DMS153 treated with DMSO at 0.1 percent for 48 hours (cell line): ENCODE results near the gene ZFAND3.

Source experiments
- DNase-seq: peaks from one replicate; lab custom pipeline; 2025; ENCODE audit not compliant: unreplicated experiment; lab: John Stamatoyannopoulos, UW

ZFAND3 gene

DNA sequence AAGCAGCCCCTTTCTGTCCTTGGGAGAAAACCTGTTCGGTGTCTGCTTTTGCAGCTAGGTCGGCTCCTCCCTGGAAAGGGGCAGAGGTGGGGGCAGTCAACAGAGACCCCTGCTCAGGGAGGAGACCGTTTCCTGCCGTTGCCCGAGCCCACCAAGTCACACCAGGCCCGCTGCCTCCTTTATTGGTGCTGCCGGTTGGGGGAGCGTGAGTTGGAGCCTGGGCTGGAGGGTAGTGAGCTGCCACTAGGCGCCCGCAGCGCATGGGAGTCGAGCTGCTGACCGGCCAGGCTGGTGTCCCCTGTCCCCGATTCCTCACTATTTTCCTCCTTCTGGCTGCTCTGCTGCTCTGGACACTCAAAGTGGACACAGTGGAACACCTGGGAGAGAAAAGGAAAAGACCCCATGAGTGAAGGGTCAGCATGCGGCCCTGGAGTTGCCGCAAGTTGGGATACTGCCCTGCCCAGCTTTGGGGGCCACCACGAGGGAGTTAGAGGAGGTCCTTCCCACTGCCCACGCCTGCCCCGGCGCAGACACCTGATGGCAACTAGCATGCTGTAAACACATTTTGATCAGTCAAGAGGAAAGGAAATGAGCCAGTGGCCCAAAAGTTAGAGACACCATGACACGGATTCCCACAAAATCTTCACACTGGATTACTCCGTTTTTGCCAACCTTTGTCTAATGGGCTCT is 355.4 kb downstream of the ZFAND3 start:
- no peak for DNase-seq

DNA sequence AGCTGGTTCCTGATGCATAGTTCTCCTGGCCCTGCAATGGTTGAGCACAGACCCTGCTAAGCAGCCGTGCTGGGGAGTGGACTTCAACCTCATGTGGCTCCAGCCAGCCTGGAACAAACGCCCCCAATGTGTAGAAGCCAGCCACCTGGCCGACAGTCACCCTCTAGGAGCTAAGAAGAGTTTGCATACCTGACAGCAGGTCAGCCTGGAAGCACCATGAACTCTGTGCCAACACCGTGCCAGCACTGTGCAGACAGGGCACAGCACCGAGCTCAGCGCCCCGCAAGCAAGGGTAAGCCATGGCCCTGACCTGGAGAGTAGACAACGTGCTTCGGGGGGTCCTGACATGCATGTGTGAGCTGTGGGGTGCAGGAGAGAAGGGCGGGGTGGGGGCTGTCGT is 356.3 kb downstream of the ZFAND3 start:
- DNase-seq, result no peak

DNA sequence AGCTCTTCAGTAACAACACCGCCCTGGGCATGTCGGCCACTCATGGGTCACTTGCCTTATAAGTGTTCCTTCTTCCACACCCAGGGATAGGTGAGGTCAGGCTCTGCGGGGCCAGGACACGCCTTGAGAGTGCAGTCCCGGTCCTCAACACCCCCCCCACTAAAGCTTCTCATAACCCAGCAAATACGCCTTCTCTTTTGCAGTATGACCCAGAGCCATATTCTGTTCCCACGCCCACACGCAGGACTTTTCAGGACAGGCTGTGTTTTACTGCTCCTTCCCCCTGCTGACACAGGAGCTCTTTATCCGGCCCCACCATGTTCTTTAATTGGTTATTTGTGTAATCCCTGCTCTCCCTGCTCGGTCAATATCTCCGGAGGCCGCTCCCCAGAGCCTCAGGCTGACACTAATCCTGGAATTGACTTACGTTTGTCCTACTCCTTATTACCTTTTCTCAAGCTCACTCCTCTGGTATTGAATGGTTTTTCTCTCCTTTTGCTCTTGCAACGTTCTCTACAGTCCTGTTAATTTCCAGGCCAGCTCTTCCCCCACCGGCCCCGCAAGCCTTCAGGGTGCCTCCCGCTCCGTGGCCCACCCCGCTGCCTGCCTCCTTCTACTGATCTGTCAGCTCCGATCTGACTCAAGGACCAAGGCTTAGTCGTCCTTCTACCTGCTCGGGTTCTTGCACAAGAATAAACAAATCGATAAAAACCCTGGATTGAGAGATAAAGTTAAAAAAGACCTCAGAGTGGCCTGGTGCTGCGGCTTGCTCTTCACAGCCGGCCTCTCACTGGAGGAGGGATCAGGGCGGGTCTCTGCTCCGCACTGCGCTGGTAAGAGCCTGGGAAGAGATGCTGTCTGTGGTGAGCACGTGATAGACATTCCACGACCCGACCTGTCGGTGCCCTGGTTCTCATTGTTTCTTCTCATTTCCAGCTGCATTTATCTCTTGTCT is 357.5 kb downstream of the ZFAND3 start:
- no peak for DNase-seq

DNA sequence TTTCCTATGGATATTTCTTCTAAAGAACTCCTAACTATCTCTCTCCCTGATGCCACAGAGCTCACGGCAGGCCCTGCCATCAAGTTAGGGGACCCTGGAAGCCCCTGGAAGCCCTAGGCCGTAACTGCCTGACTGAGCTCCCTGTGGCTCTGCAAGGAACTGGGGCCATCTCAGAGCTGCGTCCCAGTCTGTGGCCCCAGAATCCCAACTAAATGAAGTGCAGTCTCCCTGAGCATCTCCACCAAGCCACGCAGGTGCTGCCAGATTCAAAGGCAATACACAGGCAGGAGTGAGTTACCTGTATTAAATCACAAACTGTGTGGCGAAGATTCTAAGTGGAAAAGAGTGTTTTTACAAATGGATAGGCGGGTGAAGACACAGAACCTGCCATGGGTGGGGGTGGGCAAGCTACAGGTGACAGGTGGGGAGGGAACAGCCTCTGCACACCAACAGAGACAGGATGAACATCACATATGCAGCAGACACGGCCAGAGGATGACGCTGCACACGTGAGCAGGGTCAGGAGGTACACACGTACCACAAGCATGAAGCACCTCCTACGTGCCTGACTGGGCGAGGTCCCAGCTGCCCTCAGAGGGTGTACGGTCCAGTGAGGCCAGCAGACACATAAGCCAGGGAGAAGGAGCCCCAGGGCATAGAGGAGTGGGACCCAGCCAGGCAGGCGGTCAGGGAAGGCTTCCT is 358.5 kb downstream of the ZFAND3 start:
- no peak for DNase-seq

DNA sequence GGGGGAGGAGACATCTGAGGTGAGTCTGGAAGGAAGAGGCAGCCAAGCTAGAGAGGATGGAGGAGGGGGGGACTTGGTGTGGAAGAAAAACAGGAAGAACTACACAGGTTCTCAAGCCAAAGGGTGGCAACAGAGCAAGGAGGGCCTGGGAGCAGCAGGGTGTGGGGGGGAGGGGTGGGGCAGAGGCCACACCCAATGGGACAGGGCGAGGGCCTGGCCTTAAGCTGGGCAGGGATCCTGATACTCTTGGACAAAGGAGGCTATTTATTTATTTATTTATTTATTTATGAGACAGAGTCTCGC is 359.0 kb downstream of the ZFAND3 start:
- no peak for DNase-seq

DNA sequence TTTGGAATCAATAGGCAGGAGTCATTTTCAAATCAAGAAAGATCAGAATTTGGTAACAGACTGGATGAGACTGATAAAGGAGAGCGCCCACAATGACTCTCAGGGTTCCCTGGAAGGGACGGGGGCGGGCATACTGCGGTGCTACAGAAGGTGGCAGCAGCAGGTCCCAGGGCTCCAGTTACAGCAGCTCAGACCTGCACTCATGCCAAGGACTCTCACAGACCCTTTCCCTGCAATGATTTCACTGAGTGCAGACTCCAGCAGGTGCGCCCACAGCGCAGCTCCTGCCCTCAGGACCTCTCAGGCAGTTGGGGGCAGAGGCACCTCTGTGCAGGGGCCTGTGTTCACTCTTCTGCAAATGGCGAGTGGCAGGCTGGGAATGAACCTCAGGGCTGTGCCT is 359.8 kb downstream of the ZFAND3 start:
- no peak for DNase-seq

DNA sequence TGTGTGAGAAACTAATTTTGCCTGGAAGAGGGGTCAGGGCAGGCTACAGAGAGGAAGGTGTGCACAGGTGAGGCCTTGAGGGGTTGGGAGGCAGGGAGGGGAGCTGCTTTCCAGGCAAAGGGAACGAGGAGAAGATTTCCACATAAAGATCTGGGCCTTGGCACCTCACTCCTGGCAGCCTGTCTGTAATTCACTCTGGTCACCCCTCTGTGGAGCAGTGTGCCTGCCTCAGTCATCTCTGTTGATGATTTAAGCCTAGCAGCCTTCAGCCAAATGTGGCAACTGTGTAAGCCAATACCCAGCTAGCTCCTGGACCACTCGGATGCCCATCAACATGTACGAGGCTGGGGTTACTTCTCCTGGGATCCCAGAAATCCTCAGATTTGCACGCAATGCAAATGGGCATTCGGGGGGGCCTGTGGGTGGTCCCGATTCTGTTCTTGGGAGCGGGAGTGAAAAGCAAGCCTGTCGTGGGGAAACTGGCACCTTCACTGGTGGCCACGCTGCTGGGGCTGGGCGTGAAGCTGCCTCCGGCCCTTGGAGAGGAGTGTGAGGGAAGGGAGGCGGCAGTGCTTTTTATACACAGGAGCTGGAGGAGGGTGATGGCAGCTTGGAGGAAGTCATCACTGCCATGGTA is 360.4 kb downstream of the ZFAND3 start:
- no peak for DNase-seq

DNA sequence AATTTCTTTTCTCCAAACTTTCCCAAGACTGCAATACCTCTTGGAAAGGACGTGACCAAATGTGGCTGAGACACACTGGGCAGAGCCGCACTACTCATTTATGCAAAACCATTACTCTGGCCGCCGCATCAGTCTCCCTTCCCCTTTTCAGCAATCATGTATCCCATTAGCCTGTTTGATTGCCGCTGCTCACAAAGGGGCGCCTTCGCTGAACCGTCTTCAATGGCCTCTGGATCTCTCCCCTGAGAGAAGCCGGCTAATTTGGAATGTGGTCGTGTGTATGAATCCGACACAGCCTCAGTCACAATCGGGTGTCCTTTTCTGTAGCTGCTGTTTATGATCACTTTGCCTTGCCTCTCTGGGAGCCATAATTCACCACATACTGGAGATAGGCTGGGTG is 361.1 kb downstream of the ZFAND3 start:
- no peak for DNase-seq

DNA sequence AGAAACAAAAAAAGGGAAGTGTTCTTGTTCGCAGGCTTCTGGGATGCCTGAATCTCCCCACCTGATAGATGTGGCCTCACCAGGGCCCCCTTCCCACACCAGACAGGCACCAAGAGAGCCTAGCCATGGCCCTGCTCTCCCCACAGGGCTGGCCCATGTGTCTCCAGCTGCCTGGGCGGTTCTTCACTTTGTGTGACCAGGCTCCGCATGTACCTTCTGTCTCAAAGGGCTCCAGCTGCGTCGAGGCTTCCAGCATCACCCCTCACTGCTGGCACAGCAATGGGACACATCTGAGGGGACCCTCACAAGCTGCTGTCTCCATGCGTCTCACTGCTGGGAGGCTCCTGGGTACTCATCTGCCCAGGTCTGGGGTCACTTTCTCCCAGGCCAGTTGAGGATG is 362.9 kb downstream of the ZFAND3 start:
- DNase-seq, result no peak

DNA sequence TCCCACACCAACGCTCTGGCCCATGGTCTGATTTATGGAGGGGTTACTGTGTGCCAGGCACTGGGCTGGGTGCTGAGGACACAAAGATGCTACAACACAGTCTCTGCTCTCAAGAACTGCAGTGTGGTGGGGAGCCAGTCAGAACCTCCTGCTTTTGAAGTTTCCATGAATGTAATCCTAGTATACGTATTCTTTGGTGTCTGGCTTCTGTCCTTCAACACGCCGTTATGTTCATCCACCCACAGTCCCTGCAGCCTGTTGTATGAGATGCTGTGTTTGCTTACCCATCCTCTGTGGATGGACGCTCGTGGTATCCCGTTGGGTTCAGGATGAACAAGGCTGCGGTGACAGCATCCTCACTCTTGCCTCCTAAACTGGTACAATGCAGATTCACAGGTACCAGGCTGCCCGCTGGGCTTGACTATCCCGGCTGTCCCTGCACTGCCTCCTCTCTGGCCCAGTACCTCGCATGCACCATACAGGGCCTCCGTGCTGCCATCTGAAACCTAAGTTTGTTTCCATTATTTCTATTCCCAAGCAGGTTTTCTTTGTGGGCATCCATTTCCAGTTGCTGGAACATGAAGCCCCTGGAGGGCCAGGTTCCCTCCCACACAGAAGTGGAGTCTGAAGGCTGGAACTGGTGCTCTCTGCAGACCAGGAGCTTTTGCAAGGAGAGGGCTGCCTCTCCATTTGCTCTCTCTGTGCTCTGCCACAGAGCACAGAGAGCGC is 364.5 kb downstream of the ZFAND3 start:
- DNase-seq, result no peak

DNA sequence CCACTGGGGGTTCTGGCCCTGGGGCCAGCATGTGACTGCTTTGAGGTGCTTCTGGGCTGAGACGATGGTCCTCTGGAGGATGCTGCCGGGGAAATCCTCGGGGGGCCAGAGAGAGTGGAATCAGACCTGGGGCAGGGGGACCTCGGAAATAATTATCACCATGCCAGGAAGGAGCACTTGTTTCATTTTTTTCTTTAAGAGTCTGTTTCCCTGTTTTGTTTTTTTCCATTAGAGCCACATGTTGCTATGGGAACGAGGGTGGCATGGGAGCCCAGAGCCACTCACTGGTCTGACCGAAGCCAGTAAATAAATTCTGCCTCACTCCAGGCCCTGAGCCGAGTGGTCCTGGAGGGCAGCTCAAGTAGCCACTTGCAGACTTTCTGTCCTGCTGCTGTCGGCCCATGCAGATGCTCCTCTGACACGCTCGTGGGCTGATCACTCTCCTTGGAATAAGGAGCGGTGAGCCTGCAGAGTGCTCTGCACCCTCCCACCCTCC is 365.1 kb downstream of the ZFAND3 start:
- no peak for DNase-seq

DNA sequence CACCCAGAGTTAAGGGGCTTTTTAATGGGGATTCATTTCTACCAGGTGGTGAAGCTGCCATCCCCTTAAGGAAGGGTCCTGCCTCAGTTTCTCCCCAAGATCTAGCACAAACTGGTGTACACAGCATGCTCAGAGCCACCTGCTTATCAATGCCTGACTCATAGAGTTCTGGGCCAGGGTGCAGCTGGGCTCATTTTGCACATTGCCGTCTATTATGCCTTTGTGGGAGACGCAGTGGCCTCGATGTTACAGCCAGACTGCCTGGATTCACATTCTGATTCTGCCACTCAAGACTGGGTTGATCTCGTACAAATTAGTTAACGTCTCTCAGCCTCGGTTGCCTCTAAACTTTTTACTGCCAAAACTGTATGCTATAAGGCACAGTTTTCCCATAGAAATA is 365.7 kb downstream of the ZFAND3 start:
- no peak for DNase-seq

DNA sequence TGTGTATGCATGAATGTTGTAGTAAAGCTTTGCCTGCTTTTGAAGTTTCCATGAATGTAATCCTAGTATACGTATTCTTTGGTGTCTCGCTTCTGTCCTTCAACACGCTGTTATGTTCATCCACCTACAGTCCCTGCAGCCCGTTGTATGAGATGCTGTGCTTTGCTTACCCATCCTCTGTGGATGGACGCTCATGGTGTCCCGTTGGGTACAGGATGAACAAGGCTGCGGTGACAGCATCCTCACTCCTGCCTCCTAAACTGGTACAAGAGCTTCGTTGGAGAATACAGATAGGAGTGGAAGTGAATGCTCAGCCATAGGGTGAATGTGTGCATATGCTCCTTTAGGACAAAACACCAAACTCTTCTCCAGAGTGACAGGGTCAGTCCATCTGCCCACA is 366.2 kb downstream of the ZFAND3 start:
- DNase-seq, result no peak

DNA sequence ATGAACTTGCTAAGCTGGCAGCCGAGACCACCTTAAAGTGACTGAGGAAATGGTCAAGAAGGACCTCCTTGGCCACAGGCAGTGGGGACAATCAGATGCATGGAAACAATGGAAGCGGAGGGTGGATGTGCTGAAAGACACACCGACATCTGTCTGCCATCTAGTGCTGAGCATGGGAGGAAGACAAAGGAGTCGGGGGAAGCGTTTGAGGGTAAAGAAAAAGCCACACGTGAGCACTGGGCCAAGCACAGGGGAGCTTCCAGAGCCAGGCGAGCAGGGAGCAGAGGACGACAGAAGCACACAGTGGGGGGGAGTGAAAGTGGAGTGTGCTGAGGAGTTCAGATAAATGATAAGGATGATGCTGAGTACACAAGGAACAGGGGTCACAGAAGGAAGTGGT is 367.8 kb downstream of the ZFAND3 start:
- no peak for DNase-seq

DNA sequence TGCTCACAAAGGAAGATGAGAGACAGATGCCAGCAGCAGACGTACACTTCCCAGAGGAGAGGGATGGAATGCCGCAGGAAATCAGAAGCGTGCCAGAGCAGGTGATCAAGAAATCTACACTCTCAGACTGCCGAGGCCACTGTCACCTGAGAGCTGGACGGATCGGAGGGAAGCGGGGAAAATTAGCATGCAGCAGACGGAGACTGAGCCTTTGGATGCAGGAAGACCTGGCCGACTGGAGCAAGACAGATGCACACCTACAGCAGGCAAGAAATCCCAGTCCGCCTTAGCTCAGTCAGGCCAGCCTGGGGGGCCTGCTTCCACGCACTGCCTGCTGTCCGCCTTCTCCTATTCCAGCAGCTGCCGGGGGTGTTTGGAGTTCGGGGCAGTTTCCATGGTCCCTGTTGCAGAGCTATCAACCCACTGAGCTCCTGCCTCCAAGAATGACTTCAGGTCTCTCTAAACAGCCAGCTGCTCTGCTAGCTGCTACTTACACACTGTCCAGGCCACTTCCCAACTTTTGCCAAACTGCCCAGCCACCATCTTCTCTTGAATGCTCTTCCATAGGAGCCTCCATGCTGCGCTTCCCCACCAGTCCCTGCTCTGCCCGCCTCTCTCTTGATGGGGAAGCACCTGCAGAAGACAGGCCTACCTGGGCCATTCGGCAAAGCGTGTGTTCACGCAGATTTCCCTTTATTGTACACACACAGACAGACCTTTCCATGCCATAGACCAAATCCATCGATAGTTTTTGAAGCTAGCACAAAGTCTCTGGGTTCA is 368.5 kb downstream of the ZFAND3 start:
- DNase-seq, result no peak

DNA sequence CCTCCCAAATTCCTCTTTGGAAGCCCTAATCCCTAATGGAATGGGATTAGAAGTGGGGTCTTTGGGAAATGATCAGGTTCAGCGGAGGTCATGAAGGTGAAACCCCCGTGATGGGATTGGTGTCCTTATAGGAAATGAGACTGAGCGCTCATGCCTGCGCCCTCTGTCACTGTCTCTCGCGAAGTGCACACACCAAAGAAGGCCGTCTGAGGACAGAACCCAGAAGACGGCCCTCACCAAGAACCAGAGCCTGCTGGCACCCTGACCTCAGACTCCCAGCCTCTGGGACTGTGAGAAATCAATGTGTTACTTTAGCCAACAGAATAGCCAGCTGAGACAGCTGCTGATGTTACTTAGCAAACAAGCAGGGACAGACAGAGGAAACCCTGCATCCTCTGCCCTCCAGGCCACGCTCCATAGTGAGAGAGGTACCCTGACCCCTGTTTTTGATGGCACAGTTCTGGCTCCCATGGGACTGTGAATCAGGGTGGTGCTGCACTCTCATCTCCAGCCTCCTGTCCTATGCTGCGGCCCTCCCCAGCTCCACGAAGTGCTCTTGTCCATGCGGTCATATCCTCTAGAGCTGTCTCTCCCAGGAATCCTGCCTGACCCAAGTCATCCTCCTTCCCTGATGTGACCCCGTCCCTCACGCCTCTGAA is 369.3 kb downstream of the ZFAND3 start:
- DNase-seq, result no peak

DNA sequence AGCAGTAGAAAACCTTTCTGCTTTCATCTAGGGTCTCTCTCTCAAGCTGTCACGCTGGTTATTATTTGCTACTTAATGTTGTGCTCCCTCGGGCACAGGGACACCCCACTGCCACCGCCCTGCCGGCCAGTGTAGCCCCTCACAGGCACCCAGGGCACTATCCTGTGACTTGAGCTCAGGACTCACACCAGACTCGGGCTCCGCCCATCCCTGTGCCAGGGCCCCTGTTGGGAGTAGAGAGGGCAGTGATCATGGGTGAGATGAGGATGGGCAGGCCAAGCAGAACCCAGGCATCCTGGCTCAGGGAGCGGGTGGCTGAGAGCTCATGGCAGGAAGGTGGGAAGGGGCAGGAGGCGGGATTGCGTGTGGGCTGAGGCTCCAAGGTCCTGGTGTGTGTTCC is 371.9 kb downstream of the ZFAND3 start:
- DNase-seq, result no peak

DNA sequence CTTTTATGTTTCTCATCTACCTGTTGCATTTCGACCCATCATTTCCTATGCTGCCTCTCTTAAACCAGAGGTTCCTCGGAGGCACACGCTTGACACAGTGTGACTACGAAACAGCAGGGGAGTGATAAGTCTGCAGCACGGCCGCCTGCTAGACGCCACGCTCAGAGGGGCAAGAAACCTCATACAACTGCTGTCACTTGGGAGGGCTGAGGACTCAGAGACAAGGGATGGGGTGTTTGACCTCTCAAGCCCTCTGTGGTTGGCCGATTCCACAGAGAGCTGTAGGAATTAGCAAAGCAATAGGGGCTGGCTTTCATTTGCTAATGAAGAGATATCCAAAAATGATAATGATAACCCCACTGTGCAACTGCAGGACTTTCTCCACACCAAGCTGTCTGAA is 372.5 kb downstream of the ZFAND3 start:
- no peak for DNase-seq

DNA sequence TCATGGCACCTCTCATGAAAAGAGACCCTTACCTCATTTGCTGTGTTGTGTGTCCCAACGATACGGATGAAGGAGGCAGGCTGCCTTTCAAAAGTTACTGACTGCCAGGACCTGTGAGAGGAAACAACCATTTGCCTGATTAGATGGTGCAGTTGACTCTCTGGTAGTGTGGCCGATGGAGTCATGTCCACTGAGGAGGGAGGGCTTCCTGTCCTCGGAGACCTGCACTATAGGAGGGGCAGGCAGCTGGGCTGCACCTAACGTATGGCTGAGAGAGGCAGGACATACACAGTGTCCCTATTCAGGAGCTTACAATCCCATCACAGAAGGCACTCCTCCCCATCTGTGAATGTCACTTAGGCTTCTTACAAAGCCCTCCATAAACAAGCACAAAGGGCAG is 373.0 kb downstream of the ZFAND3 start:
- DNase-seq, result no peak
